NCI-H146 (cell line): Measurements from ENCODE around the gene ARHGEF40.
"Not testable (repeated sequence)": the region's sequence is repeated elsewhere in the genome, so short reads cannot be mapped to it uniquely, and the experiment has no call there.

Experiments
- DNase-seq: peaks from one replicate; lab custom pipeline; 2025; lab: John Stamatoyannopoulos, UW

Gene ARHGEF40

DNA sequence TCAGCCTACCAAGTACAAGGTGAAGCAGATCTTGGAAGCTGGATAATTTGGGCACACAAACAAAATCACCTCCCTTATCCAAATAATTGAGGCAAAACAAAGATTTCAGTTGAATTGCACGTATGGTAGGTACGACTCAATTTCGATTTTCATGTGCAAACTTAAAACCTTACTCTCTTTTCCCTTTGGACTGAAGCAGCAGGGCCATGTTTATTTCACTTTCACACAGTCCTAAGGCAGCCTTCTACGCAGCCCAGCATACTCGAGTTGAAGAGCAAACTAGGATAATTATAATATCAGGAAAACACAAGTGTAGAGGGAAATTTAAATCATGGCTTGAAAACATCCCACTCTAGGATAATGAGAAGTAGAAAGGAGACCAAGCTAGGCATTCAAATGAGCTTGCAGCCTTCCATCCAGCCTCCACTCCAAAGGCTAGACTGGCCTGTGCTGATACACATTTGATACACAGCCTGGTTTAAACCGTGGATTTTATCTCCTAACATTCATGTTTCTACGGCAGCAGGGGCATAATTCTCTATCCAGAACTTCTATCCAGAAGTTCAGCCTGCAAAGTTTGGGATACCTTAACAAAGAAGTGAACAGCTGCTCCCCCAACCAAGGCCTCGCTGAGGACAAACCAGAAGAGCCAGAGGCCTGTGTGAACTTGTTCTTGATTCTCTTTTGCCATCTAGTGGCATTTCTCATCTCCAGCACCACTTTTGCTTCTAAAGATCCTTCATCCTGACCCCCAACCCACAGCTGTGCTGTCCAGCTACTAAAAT lies 30.3 kb upstream of the ARHGEF40 start:
- DNase-seq = peak; percentile 31

DNA sequence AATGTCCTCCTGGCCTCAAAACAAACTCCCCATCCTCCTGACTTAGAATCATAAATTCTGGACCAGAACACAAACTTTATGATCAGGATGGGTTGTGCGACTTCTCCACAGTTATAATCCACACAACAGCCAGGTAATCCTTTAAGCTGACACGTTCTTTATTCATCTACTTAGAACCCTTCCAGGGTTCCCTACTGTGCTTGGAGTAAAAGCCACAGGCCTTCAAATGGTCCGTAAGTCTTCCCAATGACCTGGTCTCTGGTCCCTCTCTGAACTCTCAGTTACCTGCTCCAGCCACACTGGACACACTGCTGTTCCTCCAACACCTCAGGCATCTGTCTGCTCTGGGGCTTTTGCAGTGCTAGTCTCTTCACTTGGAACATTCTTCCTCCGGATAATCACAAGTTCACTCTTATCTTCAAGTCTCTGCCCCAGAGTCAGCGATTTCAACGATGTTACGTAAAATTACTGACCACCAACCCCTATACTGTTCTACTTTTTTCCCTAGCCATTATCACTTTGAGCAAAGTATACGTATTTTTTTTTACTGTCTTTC lies 29.7 kb upstream of the ARHGEF40 start:
- DNase-seq = no peak

- not testable (repeated sequence) for DNase-seq
Observed at GRCh38 chr14:21040941-21041340, 29.2 kb upstream of the ARHGEF40 start.

DNA sequence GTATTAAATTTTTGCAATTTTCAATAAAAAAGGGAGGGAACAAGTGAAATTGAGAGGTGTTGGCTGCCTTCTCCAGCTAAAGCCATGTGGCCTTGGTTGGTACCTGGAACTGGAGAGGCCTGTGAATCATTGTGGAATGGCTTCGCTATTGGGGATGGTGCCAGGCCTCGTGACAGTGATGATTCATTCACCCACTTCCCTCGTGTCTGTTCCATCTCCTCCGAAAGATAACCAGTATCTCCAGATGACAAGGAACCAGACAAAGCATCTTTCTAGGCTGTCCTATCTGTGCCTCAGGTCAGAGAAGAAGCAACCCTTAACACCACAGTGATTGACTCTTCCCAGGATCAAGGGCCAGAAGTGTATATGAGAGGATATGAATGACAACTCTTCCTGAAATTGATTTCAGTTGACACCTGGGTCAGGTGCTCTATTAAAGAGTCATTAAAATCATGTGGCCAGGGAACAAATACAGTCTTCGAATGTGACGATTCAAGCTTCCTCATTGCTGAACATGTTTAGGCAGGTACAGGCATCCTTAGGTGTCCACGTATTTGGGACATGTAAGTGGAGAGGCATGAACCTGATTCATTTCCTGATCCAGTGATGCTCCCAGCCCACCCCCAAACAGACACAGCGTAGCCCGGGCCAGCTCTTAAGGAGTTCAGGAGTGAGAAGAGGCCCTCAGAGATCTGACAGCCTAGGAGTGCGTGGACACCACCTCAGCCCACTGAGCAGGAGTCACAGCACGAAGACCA lies 28.2 kb upstream of the ARHGEF40 start, which contains the start of gene RNASE7:
RNASE7 (plus strand) TSS at position 687 of the 758 bp plus-strand sequence. CDS start 631 bp downstream, outside the sequence.
- DNase-seq = no peak

DNA sequence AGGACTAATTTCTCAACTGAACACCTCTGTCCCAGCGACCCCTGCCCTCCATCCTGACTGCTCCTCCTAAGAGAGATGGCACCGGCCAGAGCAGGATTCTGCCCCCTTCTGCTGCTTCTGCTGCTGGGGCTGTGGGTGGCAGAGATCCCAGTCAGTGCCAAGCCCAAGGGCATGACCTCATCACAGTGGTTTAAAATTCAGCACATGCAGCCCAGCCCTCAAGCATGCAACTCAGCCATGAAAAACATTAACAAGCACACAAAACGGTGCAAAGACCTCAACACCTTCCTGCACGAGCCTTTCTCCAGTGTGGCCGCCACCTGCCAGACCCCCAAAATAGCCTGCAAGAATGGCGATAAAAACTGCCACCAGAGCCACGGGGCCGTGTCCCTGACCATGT lies 27.2 kb upstream of the ARHGEF40 start:
- DNase-seq = no peak

- no peak for DNase-seq
Observed at GRCh38 chr14:21043387-21043973, 26.6 kb upstream of the ARHGEF40 start.

GRCh38 chr14:21043974-21044618 lies 26.0 kb upstream of the ARHGEF40 start:
- no peak for DNase-seq

DNA sequence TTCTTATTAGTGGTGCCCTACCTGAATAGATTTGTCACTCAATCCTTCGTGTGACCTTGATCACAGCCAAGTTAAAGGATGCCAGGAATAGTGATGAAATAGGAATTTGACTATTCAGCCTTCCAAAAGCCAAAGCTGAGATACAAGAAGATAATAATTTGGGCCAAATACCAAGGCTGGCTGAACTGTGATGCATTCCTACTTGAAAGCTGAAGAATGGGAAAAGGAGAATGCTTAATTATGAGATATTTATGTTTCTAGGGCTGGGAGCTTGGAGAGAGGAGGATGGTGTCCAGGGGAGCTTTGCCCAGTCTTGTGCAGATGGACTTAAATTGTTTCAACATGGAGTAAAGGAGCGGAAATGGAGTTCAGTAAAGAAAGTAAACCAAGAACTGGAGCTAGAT lies 22.7 kb upstream of the ARHGEF40 start:
- DNase-seq = no peak

- DNase-seq = no peak
Observed at GRCh38 chr14:21048638-21049037, 21.5 kb upstream of the ARHGEF40 start.

DNA sequence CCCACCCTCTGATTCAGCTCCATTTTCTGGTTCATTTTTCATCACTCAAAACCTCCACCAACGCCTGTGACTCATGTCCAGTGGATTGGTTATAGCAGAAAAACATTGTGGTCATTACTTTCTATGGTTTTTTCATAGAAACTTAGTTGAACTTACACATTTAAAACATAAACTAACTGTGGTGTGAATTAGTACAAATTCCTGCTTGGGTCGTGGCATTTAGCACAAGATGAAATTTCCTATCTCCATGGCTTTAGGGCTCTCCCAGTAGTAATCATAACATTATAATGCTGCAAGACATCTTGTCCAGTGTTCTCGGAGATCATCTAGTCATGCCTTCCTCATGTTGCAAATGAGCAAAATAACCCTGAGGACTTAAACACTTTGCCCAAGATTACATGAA lies 20.8 kb upstream of the ARHGEF40 start:
- no peak for DNase-seq

DNA sequence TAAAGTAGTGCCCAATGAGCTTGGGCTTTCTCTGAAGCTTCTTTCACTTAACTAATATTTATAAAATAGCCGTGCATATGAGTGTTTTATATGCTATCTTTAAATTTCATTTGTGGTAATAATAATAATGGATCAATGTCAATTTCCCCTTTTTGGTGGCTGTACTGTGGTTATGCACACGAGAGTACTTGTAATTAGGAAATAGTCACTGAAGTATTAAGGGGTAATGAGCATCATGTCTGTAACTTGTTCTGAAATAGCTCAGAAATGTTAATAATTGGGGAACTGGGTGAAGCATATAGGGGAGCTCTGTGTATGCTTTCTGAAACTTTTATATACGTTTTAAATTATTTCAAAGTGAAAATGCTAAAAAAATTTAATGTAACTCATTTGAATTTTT lies 19.5 kb upstream of the ARHGEF40 start:
- no peak for DNase-seq

GRCh38 chr14:21053184-21054122 lies 16.7 kb upstream of the ARHGEF40 start:
- no peak for DNase-seq

DNA sequence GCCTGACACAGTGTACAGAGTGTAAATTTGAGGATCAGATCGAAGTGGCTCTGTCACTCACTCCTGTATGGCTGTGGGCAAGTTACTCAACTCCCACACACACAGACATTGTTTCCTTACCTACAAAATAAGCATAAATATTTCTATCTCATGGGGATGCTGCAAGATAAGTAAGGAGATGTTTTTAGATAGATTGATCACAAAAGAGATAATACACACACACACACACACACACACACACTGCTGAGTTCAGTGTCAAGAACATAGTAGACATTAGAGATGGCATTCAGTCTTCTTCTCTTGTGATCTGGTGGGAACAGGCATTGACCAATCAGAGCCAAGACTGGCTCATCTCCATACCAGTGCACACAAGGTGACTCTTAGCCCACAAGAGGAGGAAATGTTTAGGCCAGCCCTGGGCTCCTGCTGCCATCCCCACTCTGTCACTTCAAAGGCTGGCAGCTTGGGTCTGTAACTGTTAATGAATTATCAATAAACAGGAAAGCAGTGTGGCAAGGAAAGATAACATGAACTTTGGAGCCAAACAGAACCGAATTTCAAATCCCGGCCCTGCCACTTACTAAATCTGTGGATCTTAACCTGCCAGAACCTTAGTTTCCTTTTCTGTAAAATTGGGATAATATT lies 15.9 kb upstream of the ARHGEF40 start:
- DNase-seq = no peak

- no peak for DNase-seq
Observed at GRCh38 chr14:21054768-21055145, 15.3 kb upstream of the ARHGEF40 start.

DNA sequence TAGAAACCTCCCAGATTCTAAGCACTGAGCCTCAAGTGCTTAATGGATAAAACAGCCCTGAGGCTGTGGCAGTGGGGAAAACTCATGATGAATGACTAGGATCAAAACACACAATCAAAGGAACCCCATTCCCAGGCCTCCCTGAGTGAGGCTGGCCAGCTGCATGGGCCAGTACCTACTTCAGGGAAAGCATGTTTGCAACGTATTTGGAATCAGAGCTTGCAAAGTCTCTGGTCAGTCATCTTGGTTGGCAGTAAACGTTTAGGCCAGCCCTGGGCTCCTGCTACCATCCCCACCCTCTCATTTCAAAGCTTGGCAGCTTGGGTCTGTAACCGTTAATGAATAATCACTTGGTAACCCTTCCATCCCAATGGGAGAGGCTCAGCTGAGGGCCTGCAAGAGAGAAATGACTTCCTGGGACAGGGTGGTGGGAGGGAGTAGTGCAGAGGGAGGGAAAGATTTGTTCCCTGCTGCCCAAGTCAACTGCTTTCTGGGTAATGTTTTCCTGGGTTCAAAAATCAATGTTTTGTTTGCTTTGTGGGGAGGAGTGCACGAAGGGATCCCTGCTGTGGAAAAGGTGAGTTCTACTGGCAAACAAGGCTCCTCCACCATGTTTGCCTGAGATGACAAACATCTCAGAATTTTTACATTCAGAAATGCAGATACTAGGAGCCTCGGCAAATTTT lies 14.5 kb upstream of the ARHGEF40 start:
- DNase-seq = no peak

DNA sequence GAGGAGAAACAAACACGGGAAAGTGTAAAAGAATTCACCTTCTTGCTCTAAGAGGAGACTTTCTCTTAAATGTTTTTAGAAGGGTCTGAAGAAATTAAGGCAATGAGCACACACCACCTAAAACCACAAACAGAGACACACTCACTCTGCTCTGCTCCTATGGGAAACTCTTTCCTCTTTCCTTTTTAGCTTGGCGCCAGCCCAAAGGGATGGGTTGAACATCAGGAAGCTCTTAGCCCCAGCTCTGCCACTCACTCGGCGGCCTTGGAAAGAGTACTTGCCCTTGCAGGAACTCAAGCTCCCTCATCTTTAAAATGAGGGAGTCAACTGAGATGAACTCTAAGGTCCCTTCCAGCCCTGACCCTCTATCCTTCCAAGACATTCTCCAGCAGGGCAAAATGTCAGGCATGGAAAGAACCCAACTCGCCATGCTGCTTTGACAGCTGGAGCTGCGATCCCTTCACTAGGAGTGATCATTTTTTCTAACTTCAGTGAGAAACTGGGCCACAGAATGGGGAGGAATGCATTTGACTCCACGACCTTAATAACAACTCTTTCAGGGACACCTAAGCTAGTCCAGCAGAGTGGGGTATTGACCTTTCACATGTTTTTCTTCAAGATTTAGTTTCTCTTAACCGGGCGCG lies 13.5 kb upstream of the ARHGEF40 start:
- DNase-seq = no peak

GRCh38 chr14:21057803-21058675 lies 12.1 kb upstream of the ARHGEF40 start, which contains the start of gene RNASE8:
Gene RNASE8, plus strand, starts transcription at chr14:21057822. Its CDS starts 71 bp downstream, at chr14:21057893.
- no peak for DNase-seq

DNA sequence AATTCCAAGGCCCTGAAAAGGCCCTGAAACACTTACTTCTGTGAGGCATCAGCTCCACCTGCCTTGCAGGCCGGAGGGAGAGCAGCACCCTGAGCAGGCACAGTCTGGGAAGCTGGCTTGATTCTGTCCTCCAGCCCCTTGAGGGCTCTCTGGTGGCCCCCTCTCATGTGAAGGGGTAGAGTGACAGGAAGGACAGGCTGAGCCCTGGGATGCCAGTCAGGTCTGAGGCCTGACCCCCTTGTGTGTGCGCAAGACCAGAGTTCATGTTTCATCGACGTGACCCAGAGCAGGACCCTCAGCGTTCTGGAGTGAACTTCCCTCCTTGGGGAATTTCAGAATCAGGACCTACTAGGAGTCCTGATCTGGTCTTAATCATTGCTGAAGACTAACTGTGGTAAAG lies 11.2 kb upstream of the ARHGEF40 start:
- DNase-seq = no peak
